Right lobe of liver (tissue), 4 donors: Measurements from ENCODE around the gene ARSB.

Source experiments
- POLR2A ChIP-seq: fragments of 450-650 bp; IDR thresholded peaks from one replicate; pipeline ENCODE4 v1.6.1; 2017; ENCODE audit warnings: antibody characterized with exemption, mild to moderate bottlenecking
- TF ChIP-seq, protein P1 (sequence below), 4 donors: fragments of 200-600 bp in 3 of 4; fragments of 450-650 bp in 1 of 4; IDR thresholded peaks; one replicate each; pipeline versions ENCODE4 v1.5.1 to v1.8.0; 2016 to 2022; ENCODE audit warnings: antibody characterized with exemption in 4 of 4, mild to moderate bottlenecking in 2 of 4
- donor health status: DM: no; HTN: no; CAD: no.
- donor health status: DM: no; HTN: no; CAD: no.
- donor health status: DM: no; HTN: yes; CAD: no.

DNA sequence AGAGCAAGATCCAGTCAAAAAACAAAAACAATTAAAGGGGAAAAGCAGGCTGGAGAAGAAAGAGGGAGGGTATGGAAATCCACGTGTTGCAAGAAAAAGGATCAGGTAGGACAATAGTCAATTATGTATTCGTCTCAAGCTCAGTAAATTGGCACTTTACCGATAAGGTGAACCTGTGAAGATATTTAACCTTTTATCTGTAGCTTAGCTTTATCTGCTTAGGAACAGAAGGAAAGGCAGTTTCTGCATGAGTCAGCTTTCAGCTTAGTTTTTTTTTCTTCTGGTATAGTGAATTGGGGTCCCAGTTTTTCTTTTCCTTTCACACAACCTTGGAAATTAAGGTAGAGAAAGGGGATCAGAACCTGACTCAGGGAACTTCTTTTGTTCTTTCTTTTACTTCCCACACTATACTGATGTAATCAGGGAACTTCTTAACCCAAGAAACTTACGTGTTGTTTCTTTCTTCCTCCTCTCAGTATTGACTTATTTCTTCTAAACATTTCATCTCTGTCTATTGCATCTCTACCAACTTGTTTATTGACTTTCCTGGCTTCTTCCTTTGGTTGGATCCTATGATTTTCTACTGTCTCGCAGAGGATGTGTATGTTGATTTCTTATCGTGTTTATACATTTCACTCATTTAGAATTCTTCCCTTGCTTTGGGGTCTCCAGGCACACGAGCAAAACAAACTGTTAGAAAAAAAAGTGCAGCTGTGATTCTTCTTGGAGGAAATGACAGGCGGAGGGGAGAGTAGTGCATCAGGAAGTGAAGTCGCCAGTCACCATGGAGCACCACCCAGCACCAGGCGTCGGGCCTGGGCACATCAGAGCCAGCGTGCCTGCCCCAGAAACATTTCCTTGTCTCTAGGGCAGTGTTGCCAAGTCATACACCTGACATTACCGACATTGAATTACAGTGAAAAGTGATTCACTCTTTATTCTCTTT is 213.6 kb downstream of the ARSB start:
- TF ChIP-seq, protein P1, sequence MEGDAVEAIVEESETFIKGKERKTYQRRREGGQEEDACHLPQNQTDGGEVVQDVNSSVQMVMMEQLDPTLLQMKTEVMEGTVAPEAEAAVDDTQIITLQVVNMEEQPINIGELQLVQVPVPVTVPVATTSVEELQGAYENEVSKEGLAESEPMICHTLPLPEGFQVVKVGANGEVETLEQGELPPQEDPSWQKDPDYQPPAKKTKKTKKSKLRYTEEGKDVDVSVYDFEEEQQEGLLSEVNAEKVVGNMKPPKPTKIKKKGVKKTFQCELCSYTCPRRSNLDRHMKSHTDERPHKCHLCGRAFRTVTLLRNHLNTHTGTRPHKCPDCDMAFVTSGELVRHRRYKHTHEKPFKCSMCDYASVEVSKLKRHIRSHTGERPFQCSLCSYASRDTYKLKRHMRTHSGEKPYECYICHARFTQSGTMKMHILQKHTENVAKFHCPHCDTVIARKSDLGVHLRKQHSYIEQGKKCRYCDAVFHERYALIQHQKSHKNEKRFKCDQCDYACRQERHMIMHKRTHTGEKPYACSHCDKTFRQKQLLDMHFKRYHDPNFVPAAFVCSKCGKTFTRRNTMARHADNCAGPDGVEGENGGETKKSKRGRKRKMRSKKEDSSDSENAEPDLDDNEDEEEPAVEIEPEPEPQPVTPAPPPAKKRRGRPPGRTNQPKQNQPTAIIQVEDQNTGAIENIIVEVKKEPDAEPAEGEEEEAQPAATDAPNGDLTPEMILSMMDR (IDR thresholded peaks at IDR 0.05): no peak
- TF ChIP-seq POLR2A: no peak
